Activated T-helper 9 cell treated with anti-CD3 and anti-CD28 coated beads, Interleukin-2, amount 50 U/mL, for 16 hours (primary cell): ENCODE measurements around the gene DUS1L.

ENCODE experiments used
- DNase-seq: peaks from one replicate; pipeline ENCODE4 v3.0.0-alpha.2; 2020; ENCODE audit warnings: low read depth

Gene DUS1L

DNA sequence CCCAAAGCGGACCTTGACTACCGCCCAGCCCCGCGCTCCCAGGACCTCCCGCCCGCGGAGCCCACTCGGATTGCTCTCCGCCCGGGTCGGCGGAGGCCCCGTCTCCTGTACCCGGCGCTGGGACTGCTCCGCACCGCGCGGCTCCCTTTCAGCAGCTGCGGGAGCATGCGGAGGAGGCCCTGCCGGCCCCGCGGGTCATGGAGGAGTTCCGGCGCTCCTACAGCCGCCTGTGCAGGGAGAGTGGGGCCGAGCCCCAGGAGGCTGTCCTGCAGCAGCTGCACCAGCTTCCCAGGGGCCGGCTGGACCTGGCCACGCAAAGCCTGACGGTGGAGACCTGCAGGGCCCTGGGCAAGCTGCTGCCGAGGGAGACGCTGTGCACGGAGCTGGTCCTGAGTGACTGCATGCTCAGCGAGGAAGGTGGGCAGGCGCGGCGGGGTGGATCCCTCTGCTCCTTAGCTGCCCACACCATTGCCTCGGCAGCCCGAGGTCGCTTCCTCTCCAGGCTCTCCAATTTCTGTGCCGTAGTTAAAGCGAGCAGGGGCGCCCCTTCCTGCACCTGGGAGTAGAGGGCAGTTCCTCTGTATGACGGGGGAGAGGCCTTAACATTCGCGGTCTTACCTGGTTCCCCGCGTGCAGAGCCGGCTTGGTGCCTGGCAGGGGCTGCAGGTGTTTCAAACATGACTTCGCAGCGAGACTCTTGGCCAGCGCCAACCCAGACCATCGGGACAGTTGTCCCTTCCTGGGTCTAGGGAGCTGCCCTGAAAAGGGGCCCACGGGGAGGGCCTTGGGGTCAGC, 42.0 kb downstream of the DUS1L start:
- DNase-seq = no peak

DNA sequence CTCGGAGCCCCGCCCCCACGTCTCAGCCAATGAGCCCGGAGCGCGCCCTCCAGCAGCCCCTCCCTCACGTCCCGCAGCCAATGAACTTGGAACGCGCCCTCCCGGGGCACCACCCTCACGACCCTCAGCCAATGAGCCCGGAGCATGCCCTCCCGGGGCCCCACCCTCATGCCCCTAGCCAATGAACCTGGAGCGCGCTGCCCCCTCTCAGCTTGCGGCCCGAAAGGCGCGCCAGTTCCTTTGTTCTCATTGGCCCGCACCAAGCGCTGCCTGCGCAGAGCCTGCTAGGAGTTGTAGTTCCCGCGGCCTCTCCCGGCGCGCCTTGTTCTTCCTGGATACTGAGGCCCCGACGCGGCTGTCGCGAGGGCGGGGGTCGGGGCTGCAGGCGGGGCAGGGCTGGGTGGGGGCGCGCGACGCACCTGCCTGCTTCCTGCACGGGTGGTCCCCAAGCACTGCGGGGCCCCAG, 42.6 kb downstream of the DUS1L start, which contains the start of gene LRRC45:
Gene LRRC45, plus strand, starts transcription at position 325 of the 466 bp plus-strand sequence. CDS start 339 bp downstream, outside the sequence.
- DNase-seq = peak; percentile 100

- no peak for DNase-seq
These were observed 43.2 kb downstream of the DUS1L start, which contains the start of gene CENPX for GRCh38 chr17:82022310-82022980. Gene CENPX, minus strand, starts transcription at chr17:82022878. Its CDS starts 17 bp downstream, at chr17:82022861.

DNA sequence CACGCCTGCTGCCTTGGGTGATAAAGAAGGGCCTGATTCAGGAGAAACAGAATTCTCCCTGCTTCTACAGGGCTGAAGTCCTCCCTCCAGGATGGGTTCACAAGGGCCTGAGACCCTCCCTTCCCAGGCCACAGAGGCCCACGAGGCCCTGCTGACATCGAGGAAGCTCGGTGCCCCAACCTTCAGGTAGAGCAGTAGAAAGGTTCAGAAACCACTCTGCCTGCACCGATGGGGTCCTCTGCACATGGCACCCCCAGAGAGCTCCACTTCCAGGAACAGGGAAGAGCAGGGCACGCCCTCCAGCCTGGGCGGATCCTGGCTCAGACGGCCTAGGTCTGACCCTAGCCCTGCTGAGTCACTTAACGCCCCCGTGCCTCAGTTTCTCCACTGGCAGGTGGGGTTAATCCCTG, 43.7 kb downstream of the DUS1L start:
- DNase-seq = no peak

DNA sequence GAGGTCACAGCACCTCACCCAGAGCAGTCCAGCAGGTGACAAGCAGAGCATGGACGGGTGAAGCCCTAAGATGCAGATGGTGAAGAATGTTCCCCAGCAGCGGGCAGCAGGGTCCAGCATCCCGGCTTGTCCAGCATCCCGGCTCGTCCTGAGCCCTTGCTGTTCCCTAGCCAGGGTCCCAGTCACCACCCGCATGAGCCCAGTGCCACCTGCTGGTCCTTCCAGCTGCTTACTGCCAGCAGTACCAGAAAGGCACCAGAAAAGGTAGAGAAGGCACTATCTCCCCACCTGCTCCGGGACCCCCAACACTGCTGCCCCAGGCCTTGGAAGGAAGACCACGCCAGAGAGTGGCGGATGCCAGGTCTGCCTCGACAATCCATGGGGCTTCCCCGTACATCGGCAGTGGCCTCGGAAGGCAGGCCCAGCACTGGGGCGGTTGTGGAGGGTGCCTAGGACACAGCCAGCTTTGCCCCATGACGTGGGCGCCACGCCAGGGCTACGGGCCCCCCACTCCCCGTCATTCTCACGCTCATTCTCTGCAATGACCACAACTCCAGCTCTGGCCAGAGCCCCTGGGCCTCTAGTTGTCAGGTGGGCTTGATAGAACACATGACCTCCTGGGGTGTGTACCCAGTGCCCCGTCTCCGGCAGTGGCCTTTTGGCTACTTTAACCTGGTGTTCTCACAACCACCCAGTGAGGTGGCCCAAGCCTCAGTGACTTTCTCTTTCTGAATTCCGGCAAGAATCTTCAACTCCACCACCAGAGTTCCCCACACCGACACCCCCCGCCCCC, 44.3 kb downstream of the DUS1L start:
- DNase-seq = peak; percentile 37

- no peak for DNase-seq
These were observed 45.0 kb downstream of the DUS1L start for GRCh38 chr17:82020572-82021106.

GRCh38 chr17:82019690-82020571, 45.7 kb downstream of the DUS1L start:
- peak; percentile 44 for DNase-seq

DNA sequence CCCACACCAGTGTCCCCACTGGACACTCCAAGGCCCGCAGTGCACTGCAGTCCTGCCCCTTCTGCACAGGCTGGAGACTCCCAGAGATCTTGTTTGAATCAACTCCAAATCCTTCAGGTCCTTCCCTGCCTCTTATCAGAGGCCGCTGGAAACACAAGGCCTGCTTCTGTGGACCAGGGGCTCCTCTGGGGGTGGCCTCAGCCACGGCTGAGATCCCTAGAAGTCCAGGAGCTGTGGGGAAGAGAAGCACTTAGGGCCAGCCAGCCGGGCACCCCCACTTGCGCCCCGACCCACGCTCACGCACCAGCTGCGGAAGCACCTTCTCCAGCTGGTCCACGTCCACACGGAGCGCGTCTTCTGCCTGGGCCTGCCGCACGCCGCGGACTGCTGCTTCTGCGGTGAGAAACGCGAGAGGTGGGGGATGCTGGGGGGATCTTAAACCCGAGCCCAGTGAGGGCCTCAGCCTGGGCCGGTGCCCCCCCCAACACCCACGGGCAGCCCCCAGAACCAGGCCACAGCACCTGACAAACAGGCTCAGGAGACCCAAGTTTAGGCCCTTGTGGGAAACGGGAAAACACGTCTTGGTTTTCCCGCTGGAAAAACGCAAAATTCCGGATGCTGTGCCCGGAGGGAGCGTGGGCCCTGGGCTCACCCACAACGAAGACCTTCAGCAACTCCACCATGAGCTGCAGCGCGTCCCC, 46.5 kb downstream of the DUS1L start:
- DNase-seq = no peak

DNA sequence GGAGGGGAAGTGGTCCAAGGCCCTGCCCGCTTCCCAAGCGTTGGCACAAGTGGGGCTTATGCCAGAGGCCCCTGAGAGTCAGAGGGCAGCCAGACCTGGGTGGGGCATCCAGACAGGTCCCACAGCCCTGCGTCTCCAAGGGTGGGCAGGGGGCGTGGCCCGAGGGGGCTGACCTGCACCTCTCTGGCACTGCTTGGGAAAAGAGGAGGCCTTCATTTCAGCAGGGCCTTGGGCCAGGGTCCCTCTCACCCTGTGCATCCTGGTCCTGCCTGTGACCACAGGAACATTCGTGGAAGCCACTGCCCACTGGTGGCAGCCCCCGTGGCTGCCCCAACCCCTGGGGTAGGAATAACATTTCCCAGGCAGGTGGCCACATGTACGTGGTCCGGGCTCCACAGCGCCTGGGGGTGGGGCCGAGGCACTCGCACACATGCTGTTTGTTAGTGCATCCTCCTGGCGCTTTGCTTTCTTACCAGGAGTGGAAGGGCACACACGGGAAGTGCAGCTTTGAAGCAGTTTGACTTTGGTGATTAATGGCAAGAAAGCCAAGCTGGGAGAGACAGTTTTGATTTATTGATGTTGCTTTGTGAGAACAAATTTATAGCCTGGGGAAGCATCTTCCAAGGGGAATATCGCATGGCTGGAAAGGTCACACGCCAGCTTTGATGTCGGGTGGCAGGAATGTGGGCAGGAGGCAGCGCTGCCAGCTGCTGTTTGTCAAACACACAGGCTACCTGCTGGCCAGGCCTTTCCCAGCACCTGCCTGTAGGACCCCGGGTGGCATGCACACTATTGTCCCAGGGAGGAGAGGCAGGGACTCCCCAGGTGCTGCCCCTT, 47.2 kb downstream of the DUS1L start:
- DNase-seq = no peak

DNA sequence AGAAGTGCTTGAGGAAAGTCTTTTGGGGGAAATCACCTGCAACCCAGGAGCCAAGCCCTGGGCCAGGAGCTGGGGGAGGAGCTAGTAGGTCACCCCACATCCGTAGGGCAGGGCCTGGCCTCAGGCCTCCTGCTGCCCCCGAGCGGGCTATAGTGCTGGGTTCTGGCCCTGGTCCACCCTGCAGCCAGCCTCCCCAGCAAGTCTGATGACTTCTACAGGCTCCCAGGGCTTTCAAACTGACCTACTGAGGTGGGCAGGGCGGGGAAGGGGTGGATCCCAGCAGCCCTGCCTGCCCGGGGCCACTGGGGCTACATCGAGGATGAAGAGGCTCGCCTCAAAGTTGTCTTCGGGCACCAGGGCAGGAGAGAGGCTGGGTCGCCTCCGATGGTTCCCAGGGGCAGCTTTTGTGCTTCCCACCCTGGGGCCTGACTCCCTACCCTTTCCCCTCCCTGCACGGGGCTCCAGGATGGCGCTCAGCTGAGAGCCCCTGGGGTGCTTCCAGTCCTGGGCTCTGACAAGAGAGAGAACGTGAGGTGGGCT, 47.9 kb downstream of the DUS1L start:
- no peak for DNase-seq

DNA sequence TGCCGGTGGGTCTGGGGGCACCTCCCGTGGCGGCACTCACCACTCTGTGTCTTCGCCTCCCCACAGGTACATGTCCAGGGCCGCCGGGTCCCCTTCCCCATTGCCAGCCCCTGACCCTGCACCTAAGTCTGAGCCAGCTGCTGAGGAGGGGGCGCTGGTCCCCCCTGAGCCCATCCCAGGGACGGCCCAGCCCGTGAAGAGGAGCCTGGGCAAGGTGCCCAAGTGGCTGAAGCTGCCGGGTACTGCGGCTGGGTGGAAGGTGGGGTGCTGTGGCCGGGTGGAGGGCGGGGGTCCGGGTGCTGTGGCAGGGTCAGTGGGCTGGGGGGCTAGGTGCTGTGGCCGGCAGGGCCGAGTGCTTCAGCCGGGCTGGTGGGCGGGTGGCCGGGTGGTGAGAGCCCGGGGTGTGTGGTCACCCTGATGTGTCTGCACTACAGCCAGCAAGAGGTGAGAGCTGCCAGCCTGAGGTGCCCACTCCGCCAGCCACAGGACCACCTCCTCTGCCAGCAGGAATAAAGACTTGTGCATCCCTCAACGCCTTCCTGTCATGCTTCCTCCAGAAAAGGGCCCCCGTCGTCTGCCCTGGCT, 48.6 kb downstream of the DUS1L start:
- no peak for DNase-seq

- no peak for DNase-seq
These were observed 49.3 kb downstream of the DUS1L start for GRCh38 chr17:82016061-82016874.

GRCh38 chr17:82015311-82015971, 50.2 kb downstream of the DUS1L start:
- no peak for DNase-seq

- no peak for DNase-seq
These were observed 50.7 kb downstream of the DUS1L start for GRCh38 chr17:82014971-82015310.

GRCh38 chr17:82014432-82014831, 51.2 kb downstream of the DUS1L start:
- DNase-seq = no peak

DNA sequence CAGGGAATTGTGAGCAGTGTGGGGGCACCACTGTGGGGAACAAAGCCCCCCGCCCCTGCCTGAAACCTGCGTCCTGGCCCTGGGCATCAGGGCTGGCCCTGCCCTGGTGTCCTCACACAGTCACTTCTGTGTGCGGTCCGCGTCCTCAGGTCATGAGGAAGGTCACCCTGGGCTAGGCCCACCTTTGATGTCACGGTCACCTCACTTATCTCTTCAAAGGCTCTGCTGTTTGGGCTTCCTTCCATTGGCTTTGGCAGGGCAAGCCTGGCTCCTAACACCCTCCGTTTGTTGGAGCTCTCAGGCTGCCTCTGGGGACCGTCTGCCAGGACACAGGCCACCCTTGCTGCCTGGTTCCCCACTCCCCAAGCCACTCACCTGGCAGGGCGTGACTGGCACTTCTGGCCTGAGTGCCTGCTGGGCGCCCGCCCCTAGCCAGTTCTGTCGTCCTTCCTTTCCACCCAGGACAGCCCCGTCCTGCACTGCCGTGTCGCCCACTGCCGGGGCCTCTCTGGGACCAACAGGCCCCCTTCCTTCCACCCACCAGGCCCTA, 51.8 kb downstream of the DUS1L start:
- DNase-seq = no peak

DNA sequence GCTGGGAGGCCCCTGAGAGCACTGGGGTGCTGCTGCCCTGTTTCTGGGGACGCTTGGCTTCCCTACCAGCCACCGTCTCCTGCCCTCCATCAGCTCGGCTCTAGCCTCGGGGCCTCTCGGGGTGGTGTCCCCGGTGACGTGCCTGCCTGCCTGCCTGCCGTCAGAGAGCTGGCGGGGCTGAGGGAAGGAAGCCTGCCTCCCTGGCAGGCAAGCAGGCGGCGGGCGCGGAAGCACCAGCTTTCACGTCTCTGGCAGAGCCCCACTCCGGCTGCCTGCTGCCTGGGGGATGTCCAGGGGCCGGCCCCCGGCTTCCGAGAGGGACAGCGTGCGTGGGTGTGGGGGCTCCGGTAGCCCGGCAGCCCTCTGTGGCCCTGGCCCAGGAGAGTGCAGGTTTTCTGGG, 52.3 kb downstream of the DUS1L start:
- no peak for DNase-seq
